K562 (cell line): ENCODE results near the gene SLC27A4.

ENCODE experiments used
- BCL6 ChIP-seq: fragments of 250-450 bp; sonication (Bioruptor Pico); IDR thresholded peaks from 2 replicates; pipeline ENCODE4 v1.4.0; 2020
- ELF1 ChIP-seq: fragments of 200-800 bp; sonication (Bioruptor generic); IDR thresholded peaks from 2 replicates; pipeline ENCODE4 v1.6.1; 2016; ENCODE audit warnings: missing genetic modification characterization, missing compliant biosample characterization
- IRF2 ChIP-seq: sonication (generic); formaldehyde crosslinking; IDR thresholded peaks from 2 replicates; pipeline ENCODE4 v1.8.1; 2022; ENCODE audit warnings: mild to moderate bottlenecking, missing genetic modification reagents
- MAFG ChIP-seq: fragments of 450-650 bp; conservative IDR thresholded peaks from 2 replicates; pipeline ENCODE4 v1.6.1; 2016; ENCODE audit warnings: missing genetic modification characterization, missing compliant biosample characterization
- MCM2 ChIP-seq: fragments of 450-650 bp; IDR thresholded peaks from 2 replicates; pipeline ENCODE4 v1.6.1; 2017; ENCODE audit warnings: low read depth, mild to moderate bottlenecking
- MTA3 ChIP-seq: fragments of 450-650 bp; formaldehyde crosslinking; IDR thresholded peaks from 2 replicates; pipeline ENCODE4 v1.6.1; 2017; ENCODE audit warnings: mild to moderate bottlenecking, borderline replicate concordance
- RAD51 ChIP-seq: fragments of 450-650 bp; IDR thresholded peaks from 2 replicates; pipeline ENCODE4 v1.7.1; 2016; ENCODE audit warnings: low read depth, mild to moderate bottlenecking, borderline replicate concordance
- SMAD1 ChIP-seq: fragments of 150-350 bp; IDR thresholded peaks from 2 replicates; pipeline ENCODE4 v1.6.1; 2014; ENCODE audit warnings: low read length, low read depth; ENCODE audit not compliant: partially characterized antibody
- TEAD4 ChIP-seq, 2 experiments: sonication (generic) in 1 of 2; formaldehyde crosslinking in 1 of 2; IDR thresholded peaks; 2 replicates each; pipeline versions ENCODE4 v1.6.1 to v1.8.0; 2012 to 2022; ENCODE audit warnings: borderline replicate concordance in 1 of 2, inconsistent platforms in 1 of 2, low read length in 1 of 2, mild to moderate bottlenecking in 1 of 2, missing genetic modification reagents in 1 of 2
- USF1 ChIP-seq: sonication (generic); formaldehyde crosslinking; IDR thresholded peaks from 2 replicates; pipeline ENCODE4 v1.9.0; 2022; ENCODE audit warnings: mild to moderate bottlenecking, missing genetic modification reagents
- XRCC5 ChIP-seq: fragments of 200-400 bp; formaldehyde crosslinking; IDR thresholded peaks from 2 replicates; pipeline ENCODE4 v1.6.1; 2017; ENCODE audit warnings: low read depth, mild to moderate bottlenecking, low read length
- ZNF124 ChIP-seq: sonication (generic); formaldehyde crosslinking; IDR thresholded peaks from 2 replicates; pipeline ENCODE4 v1.8.1; 2022; ENCODE audit warnings: missing genetic modification reagents
- TF ChIP-seq, protein P1 (sequence below), 3 experiments: IDR thresholded peaks in 2 of 3; conservative IDR thresholded peaks in 1 of 3; 2 replicates each; pipeline ENCODE4 v1.5.1; 2011 to 2012; ENCODE audit warnings: low read length in 3 of 3, mild to moderate bottlenecking in 3 of 3, control low read depth in 2 of 3, improper control_type of control experiment in 1 of 3, inconsistent platforms in 1 of 3, low read depth in 1 of 3, mixed read lengths in 1 of 3, moderate library complexity in 1 of 3; ENCODE audit not compliant: insufficient read depth in 2 of 3

DNA sequence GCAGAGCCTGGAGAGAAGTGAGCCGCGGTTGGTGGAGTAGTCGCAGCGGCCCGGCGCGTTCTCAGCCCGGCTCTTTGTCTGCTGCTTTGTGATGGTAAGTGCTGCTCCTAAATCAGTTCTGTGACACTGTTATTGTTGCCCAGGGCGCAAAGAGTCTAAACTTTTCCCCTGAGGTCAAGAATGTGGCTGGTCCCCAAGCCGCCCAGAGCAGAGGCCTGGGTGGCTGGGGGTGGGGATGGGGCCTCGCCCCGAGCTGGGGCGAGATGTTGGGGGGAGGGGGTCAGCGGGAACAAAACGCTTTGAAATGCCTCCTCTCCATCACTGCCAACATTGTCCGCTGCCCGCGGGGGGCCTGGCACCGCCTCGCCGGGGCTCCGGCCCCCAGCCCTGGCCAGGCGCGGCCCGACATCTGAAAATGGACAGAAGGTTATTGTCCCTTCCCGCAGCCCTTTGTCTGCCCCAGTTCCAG, 68.7 kb downstream of the SLC27A4 start:
- no peak for TF ChIP-seq ZNF124 (CRISPR knock-in tag)
- TF ChIP-seq USF1 (CRISPR knock-in tag), result no peak
- no peak for TF ChIP-seq RAD51
- TF ChIP-seq, protein P1, sequence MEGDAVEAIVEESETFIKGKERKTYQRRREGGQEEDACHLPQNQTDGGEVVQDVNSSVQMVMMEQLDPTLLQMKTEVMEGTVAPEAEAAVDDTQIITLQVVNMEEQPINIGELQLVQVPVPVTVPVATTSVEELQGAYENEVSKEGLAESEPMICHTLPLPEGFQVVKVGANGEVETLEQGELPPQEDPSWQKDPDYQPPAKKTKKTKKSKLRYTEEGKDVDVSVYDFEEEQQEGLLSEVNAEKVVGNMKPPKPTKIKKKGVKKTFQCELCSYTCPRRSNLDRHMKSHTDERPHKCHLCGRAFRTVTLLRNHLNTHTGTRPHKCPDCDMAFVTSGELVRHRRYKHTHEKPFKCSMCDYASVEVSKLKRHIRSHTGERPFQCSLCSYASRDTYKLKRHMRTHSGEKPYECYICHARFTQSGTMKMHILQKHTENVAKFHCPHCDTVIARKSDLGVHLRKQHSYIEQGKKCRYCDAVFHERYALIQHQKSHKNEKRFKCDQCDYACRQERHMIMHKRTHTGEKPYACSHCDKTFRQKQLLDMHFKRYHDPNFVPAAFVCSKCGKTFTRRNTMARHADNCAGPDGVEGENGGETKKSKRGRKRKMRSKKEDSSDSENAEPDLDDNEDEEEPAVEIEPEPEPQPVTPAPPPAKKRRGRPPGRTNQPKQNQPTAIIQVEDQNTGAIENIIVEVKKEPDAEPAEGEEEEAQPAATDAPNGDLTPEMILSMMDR (IDR thresholded peaks at IDR 0.05 in 2 of 3, conservative IDR thresholded peaks at IDR 0.05 in 1 of 3; ENCODE audit: insufficient read depth in 2 of 3, low read depth in 1 of 3, low read length in 3 of 3), result no peak
- no peak for TF ChIP-seq ELF1 (tag)
- no peak for TF ChIP-seq SMAD1
- TF ChIP-seq TEAD4 (IDR thresholded peaks at IDR 0.05; ENCODE audit: low read length), result no peak
- no peak for TF ChIP-seq TEAD4 (CRISPR knock-in tag; IDR thresholded peaks at IDR 0.05; ENCODE audit: borderline replicate concordance)
- TF ChIP-seq IRF2 (CRISPR knock-in tag), result no peak
- no peak for TF ChIP-seq MTA3
- TF ChIP-seq BCL6, result no peak
- TF ChIP-seq MAFG (tag), result no peak
- TF ChIP-seq XRCC5, result no peak
- no peak for TF ChIP-seq MCM2
